Measurements from ENCODE around the gene EIF5B.
"Not testable (repeated sequence)": the region's sequence is repeated elsewhere in the genome, so short reads cannot be mapped to it uniquely, and the experiment has no call there.

EIF5B gene

GRCh38 chr2:99301097-99301496 lies 36.1 kb upstream of the EIF5B start, which contains the start of gene LYG1:
Gene LYG1, minus strand, starts transcription at chr2:99301197. Its CDS starts 5,527 bp downstream, at chr2:99295670.
- not testable (repeated sequence) for H3K27ac ChIP-seq (replicated peaks); DNase-seq (ENCODE audit: low read depth in 1 of 2, low spot score in 1 of 2); H3K27me3 ChIP-seq (ENCODE audit: insufficient read depth, poor library complexity, severe bottlenecking); H3K4me3 ChIP-seq (replicated peaks; ENCODE audit: insufficient read depth, low read length)

GRCh38 chr2:99317161-99317872 lies 19.9 kb upstream of the EIF5B start:
- no peak for DNase-seq (ENCODE audit: low read depth in 1 of 2, low spot score in 1 of 2)
- Histone ChIP-seq H3K27me3 (ENCODE audit: insufficient read depth, poor library complexity, severe bottlenecking) (no peaks in the 10 kb centered on the region), H3K4me3 (replicated peaks; ENCODE audit: insufficient read depth, low read length) (no peak overlapping the region), H3K27ac (replicated peaks) (no peak overlapping the region)
- TF ChIP-seq SPI1 (IDR thresholded peaks at IDR 0.05; ENCODE audit: borderline replicate concordance, low read depth) (no peak), POLR2AphosphoS5 (IDR thresholded peaks at IDR 0.05; ENCODE audit: low read depth) (no peak), GABPA (IDR thresholded peaks at IDR 0.05; ENCODE audit: low read depth) (no peak), CTCF (IDR thresholded peaks at IDR 0.05; ENCODE audit: insufficient read depth, low read length) (no peak), REST (IDR thresholded peaks at IDR 0.05; ENCODE audit: insufficient replicate concordance, low read depth) (no peak)

- H3K27me3 ChIP-seq (ENCODE audit: insufficient read depth, poor library complexity, severe bottlenecking); H3K4me3 ChIP-seq (replicated peaks; ENCODE audit: insufficient read depth, low read length); H3K27ac ChIP-seq (replicated peaks); DNase-seq (ENCODE audit: low read depth in 1 of 2, low spot score in 1 of 2): not testable (repeated sequence)
Measured at GRCh38 chr2:99317873-99318200, 19.4 kb upstream of the EIF5B start.

GRCh38 chr2:99325384-99325783 lies 11.8 kb upstream of the EIF5B start:
- DNase-seq (ENCODE audit: low read depth in 1 of 2, low spot score in 1 of 2), result no peak
- no peak overlapping the region for H3K4me3 ChIP-seq (replicated peaks; ENCODE audit: insufficient read depth, low read length)
- no peak overlapping the region for H3K27ac ChIP-seq (replicated peaks)
- no peaks in the 10 kb centered on the region for H3K27me3 ChIP-seq (ENCODE audit: insufficient read depth, poor library complexity, severe bottlenecking)
- TF ChIP-seq SPI1 (IDR thresholded peaks at IDR 0.05; ENCODE audit: borderline replicate concordance, low read depth) (no peak), CTCF (IDR thresholded peaks at IDR 0.05; ENCODE audit: insufficient read depth, low read length) (no peak), REST (IDR thresholded peaks at IDR 0.05; ENCODE audit: insufficient replicate concordance, low read depth) (no peak), GABPA (IDR thresholded peaks at IDR 0.05; ENCODE audit: low read depth) (no peak), POLR2AphosphoS5 (IDR thresholded peaks at IDR 0.05; ENCODE audit: low read depth) (no peak)
